ENCODE results near the gene MUC22. TPM values are rescaled to one million over a fixed set of nuclear protein-coding genes. Genes with fewer than 3 reads are reported as not detected.
"Not testable (repeated sequence)": the region's sequence is repeated elsewhere in the genome, so short reads cannot be mapped to it uniquely, and the experiment has no call there.

The MUC22 gene
- total RNA-seq, 3 donors from 2014 or later = not detected

- no peaks in the 10 kb centered on the region for H3K36me3 ChIP-seq (ENCODE audit: low read depth)
- no peak overlapping the region for H3K4me3 ChIP-seq
- H3K9me3 ChIP-seq = no peaks in the 10 kb centered on the region
- ATAC-seq (peak; percentile 45), DNase-seq (peak in 1 of 3 donors; percentile 7)
- no peak for TF ChIP-seq CTCF (IDR thresholded peaks at IDR 0.05)
- H3K4me1 ChIP-seq (ENCODE audit: low read depth) = no peaks in the 10 kb centered on the region
- intact Hi-C loops (cut with DNase I, micrococcal nuclease) = no loop called here
Measured at GRCh38 chr6:31041372-31041974, 31.2 kb downstream of the MUC22 start.

GRCh38 chr6:31042806-31043205, 32.5 kb downstream of the MUC22 start:
- intact Hi-C loops (cut with DNase I, micrococcal nuclease) = no loop called here
- peak in 1 of 3 donors; percentile 38 for DNase-seq
- no peaks in the 10 kb centered on the region for H3K4me1 ChIP-seq (ENCODE audit: low read depth)
- no peak for TF ChIP-seq CTCF (IDR thresholded peaks at IDR 0.05)
- H3K9me3 ChIP-seq = no peaks in the 10 kb centered on the region
- H3K36me3 ChIP-seq (ENCODE audit: low read depth) = no peaks in the 10 kb centered on the region
- ATAC-seq = peak; percentile 41
- H3K4me3 ChIP-seq = no peak overlapping the region

- no peak overlapping the region for H3K4me3 ChIP-seq
- DNase-seq = no peak
- no peak for TF ChIP-seq CTCF (IDR thresholded peaks at IDR 0.05)
- no peaks in the 10 kb centered on the region for H3K4me1 ChIP-seq (ENCODE audit: low read depth)
- no peak for ATAC-seq
- no peaks in the 10 kb centered on the region for H3K36me3 ChIP-seq (ENCODE audit: low read depth)
- intact Hi-C loops (cut with DNase I, micrococcal nuclease) = no loop called here
- no peaks in the 10 kb centered on the region for H3K9me3 ChIP-seq
Measured at GRCh38 chr6:31048099-31048498, 37.8 kb downstream of the MUC22 start.

GRCh38 chr6:31049518-31049917, 39.2 kb downstream of the MUC22 start:
- H3K4me3 ChIP-seq = no peak overlapping the region
- H3K36me3 ChIP-seq (ENCODE audit: low read depth) = no peaks in the 10 kb centered on the region
- H3K4me1 ChIP-seq (ENCODE audit: low read depth) = no peaks in the 10 kb centered on the region
- TF ChIP-seq CTCF (IDR thresholded peaks at IDR 0.05) = no peak
- ATAC-seq (no peak), DNase-seq (no peak)
- intact Hi-C loops (cut with DNase I, micrococcal nuclease) = no loop called here
- no peaks in the 10 kb centered on the region for H3K9me3 ChIP-seq

- DNase-seq; H3K4me3 ChIP-seq; H3K9me3 ChIP-seq; intact Hi-C loops (cut with DNase I, micrococcal nuclease); ATAC-seq; H3K4me1 ChIP-seq (ENCODE audit: low read depth); H3K36me3 ChIP-seq (ENCODE audit: low read depth): not testable (repeated sequence)
Measured at GRCh38 chr6:31053187-31053586, 42.9 kb downstream of the MUC22 start.

GRCh38 chr6:31053873-31054272, 43.6 kb downstream of the MUC22 start:
- DNase-seq (no peak), ATAC-seq (no peak)
- no peaks in the 10 kb centered on the region for H3K4me1 ChIP-seq (ENCODE audit: low read depth)
- H3K9me3 ChIP-seq = no peaks in the 10 kb centered on the region
- intact Hi-C loops (cut with DNase I, micrococcal nuclease) = no loop called here
- H3K36me3 ChIP-seq (ENCODE audit: low read depth) = no peaks in the 10 kb centered on the region
- no peak for TF ChIP-seq CTCF (IDR thresholded peaks at IDR 0.05)
- H3K4me3 ChIP-seq = no peak overlapping the region
